PFSK-1 (cell line): ENCODE data around the gene GNG3.

ENCODE experiments used
- FOXP2 ChIP-seq: optimal IDR thresholded peaks from 2 replicates; pipeline ENCODE3; 2011; ENCODE audit warnings: borderline replicate concordance, control low read depth, inconsistent platforms; ENCODE audit not compliant: insufficient read depth; ENCODE audit errors: extremely low read length, extremely low read depth
- POLR2AphosphoS5 ChIP-seq: IDR thresholded peaks from 2 replicates; pipeline ENCODE4 v1.6.1; 2012; ENCODE audit warnings: low read depth, mild to moderate bottlenecking, control low read depth, low read length, moderate library complexity
- SIN3A ChIP-seq: IDR thresholded peaks from 2 replicates; pipeline ENCODE4 v1.6.1; 2012; ENCODE audit warnings: mild to moderate bottlenecking, low read length, moderate library complexity, borderline replicate concordance; ENCODE audit not compliant: insufficient read depth
- TAF1 ChIP-seq: IDR thresholded peaks from 2 replicates; pipeline ENCODE4 v1.6.1; 2012; ENCODE audit warnings: low read length, control low read depth, borderline replicate concordance; ENCODE audit not compliant: insufficient read depth
- TF ChIP-seq, protein P1 (sequence below), 2 experiments: IDR thresholded peaks; 2 replicates each; pipeline versions ENCODE4 v1.6.1 to v1.8.0; 2011 to 2012; ENCODE audit warnings: low read depth in 2 of 2, low read length in 2 of 2, control low read depth in 1 of 2, inconsistent platforms in 1 of 2, mild to moderate bottlenecking in 1 of 2, moderate library complexity in 1 of 2; ENCODE audit not compliant: insufficient read depth in 1 of 2

The GNG3 gene

DNA sequence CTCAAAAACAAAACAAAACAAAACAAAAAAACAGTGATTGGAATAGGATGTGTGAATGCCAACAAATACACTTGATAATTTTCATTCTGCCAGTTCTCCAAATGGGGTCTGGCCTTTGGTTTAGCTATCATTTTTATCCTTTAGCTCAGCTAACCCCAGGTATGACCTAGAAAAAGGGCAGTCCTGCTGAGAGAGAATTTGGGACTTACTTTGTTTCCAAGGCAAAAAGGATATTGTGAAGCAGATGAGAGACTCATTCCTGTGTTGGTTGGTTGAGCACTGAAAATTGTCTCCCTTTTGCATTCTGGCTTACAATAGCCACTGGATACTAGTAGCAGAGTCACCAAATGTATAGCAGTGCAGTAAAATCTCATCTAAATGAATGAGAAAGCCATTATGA is 29.7 kb downstream of the GNG3 start:
- TF ChIP-seq FOXP2 (no peak), SIN3A (no peak), TAF1 (no peak), POLR2AphosphoS5 (no peak)
- TF ChIP-seq, protein P1, sequence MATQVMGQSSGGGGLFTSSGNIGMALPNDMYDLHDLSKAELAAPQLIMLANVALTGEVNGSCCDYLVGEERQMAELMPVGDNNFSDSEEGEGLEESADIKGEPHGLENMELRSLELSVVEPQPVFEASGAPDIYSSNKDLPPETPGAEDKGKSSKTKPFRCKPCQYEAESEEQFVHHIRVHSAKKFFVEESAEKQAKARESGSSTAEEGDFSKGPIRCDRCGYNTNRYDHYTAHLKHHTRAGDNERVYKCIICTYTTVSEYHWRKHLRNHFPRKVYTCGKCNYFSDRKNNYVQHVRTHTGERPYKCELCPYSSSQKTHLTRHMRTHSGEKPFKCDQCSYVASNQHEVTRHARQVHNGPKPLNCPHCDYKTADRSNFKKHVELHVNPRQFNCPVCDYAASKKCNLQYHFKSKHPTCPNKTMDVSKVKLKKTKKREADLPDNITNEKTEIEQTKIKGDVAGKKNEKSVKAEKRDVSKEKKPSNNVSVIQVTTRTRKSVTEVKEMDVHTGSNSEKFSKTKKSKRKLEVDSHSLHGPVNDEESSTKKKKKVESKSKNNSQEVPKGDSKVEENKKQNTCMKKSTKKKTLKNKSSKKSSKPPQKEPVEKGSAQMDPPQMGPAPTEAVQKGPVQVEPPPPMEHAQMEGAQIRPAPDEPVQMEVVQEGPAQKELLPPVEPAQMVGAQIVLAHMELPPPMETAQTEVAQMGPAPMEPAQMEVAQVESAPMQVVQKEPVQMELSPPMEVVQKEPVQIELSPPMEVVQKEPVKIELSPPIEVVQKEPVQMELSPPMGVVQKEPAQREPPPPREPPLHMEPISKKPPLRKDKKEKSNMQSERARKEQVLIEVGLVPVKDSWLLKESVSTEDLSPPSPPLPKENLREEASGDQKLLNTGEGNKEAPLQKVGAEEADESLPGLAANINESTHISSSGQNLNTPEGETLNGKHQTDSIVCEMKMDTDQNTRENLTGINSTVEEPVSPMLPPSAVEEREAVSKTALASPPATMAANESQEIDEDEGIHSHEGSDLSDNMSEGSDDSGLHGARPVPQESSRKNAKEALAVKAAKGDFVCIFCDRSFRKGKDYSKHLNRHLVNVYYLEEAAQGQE (IDR thresholded peaks at IDR 0.05; ENCODE audit: insufficient read depth in 1 of 2, low read depth in 2 of 2, low read length in 2 of 2), result no peak

DNA sequence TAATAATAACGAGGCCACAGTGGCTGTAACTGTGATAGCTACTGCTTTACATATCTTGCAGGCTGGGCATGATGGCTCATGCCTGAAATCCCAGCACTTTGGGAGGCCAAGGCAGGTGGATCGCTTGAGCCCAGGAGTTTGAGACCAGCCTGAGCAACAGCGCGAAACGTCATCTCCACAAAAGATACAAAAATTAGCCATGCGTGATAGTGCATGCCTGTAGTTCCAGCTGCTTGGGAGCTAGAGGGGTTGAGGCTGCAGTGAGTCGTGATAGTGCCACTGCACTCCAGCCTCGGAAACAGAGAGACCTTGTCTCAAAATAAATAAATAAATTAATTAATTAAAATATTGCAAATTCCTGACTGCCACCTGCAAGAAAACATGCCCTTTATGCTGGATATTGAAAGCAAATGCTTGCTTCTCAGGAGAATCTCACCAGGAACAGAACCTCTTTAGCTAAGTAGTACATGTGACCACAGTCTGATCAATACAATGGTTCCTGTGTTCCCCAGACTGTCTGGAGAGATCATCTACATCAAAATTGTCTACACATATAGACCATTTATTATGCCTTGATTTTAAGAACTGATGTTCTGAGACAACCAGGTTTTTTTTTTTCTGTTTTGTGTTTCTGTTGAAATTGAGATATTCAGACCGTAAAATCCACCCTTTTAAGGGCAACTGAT is 40.1 kb downstream of the GNG3 start:
- TF ChIP-seq, protein P1 (IDR thresholded peaks at IDR 0.05; ENCODE audit: insufficient read depth in 1 of 2, low read depth in 2 of 2, low read length in 2 of 2), result no peak

DNA sequence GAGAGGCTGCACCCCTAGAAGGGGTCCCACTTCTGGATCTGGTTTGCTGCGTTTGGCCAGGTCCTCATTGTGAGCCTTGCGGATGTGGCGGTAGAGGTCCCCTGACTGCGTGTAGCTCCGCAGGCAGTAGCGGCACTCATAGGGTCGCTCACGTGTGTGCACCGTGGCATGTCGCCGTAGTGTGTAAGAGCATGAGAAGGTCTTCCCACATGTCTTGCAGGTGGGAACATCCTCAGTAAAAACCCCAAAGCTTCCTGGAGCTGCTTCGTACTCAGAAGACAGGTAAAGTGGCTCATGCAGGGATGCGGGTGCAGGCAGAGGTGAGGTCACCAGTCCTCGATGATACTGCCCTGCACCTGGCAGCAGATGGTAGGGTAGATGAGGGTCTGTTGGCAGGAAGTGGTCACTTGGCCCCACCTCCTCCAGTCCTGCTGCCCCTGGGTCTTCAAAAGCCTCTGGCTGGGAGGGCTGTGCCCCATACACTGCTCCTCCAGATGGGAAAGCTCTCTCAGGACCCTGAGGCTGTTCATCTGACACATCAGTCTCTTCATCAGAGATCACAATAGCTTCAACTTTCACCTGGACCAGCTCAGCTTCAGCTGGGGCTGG is 44.8 kb downstream of the GNG3 start:
- no peak for TF ChIP-seq TAF1
- TF ChIP-seq POLR2AphosphoS5, result no peak
- no peak for TF ChIP-seq FOXP2
- TF ChIP-seq SIN3A, result no peak

DNA sequence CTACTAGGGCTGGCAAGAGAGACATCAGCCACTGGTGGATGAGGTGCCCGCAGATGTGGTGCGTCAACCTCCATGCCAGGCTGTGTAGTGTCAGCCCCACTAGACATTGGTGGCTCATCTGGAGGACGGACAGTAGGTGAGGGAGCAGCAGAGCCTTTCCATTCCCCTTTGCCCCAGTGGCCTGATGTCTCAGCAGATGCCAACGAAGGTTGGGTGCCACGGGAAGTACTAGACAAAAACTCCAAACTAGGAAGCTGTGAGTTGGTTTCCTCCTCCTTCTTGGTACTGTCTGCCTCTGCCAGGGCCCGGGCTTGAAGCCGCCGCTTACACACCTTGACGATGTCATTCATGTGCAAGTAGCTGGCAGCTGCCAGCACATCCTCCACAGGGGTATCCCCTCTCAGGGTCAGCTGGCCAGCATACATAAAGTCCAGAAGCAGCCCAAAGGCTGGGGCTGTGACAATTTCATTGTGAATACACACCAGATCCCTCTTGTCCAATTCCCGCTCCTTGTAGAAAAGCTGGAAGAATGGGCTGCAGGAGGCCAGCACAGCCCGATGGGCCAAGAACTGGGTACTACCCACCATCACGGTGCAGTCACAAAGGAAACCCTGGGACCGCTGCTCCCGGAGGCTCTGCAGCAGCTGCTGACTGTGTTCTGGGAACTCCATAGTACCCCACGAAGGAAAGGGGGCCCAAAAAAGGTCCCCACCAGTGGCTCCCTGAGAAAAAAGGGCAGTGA is 45.7 kb downstream of the GNG3 start:
- no peak for TF ChIP-seq FOXP2

DNA sequence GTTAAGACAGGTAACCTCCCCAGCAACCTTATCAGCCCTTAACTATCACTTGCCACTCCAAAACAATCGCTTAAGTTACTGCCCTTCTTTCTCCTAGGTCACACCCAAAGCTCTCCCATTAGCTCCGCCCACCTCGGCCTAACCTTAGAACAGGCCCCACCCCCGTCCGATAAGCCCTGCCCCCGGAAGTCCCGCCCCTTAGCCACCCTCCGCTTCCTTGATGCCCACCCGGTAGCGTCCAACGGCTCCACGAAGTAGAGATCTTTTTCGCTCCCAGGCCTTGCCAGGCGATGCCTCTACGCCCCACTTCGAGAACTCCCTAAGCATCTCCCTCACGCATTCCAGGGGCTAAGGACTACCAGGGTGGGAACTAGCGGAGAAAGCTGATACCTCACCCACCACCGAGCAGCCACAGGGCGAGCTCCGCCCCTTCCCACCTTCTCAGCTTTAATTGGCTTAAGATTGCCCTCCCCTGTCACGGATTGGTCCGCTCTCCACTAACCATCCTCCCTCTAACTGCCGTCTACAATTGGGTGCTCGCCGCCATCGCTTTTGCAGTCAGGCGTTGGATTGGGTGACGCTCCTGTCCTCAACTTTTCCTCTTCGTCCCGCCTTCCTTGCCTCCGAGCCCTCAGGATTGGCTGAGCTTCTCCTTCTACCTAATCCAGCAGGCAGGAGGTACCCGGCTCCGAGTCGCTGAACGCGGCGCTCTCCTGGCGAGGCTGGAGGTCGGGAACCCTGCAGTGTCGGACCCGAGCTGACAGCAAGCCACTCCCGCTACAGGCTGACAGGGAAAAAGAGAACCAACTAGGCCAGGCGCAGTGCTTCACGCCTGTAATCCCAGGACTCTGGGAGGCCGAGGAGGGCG is 46.5 kb downstream of the GNG3 start, which contains the start of gene ZBTB3:
ZBTB3 (minus strand) TSS at position 425 of the 868 bp plus-strand sequence. CDS start 496 bp downstream, outside the sequence.
- TF ChIP-seq, protein P1 (IDR thresholded peaks at IDR 0.05; ENCODE audit: insufficient read depth in 1 of 2, low read depth in 2 of 2, low read length in 2 of 2), result no peak; a peak in 1 of 4 replicates
- peak; percentile 94 for TF ChIP-seq POLR2AphosphoS5
- TF ChIP-seq FOXP2, result peak; percentile 54
- no peak for TF ChIP-seq SIN3A
- peak; percentile 72; the same call in 1 of the 2 replicates for TF ChIP-seq TAF1
